Measurements from ENCODE around the gene PTPRCAP. TPM values are rescaled to one million over a fixed set of nuclear protein-coding genes. Genes with fewer than 3 reads are reported as not detected.
"Not testable (repeated sequence)": the region's sequence is repeated elsewhere in the genome, so short reads cannot be mapped to it uniquely, and the experiment has no call there.

PTPRCAP gene
- total RNA-seq, 1 experiment from 2014 or later: 1.3 TPM

DNA sequence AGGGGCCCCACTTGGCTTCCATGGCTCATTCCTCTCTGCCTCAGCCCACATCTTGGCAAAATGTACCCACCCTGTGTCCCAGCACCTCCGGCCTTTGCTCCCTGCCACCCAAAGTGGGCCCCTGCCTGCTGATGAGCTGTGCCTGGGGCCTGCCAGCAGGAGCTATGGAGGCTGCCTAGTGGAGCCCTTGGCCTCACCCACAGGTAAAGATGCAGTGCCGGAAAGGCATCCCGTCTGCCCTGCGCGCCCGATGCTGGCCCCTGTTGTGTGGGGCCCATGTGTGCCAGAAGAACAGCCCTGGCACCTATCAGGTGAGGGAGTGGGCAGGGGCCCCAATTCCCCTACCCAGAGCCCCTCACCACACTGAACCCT, 32.3 kb downstream of the PTPRCAP start:
- no peaks in the 10 kb centered on the region for H3K4me1 Mint-ChIP-seq (ENCODE audit: low read depth, unreplicated experiment)
- peaks cover under 1% of the 10 kb centered on the region for H3K27me3 Mint-ChIP-seq (ENCODE audit: unreplicated experiment)
- no TSS peak for BruUV-seq (replicated peaks)
- H3K36me3 Mint-ChIP-seq (ENCODE audit: insufficient read depth, unreplicated experiment): peaks cover 19% of the 10 kb centered on the region
- CTCF ChIA-PET: no interaction called here
- H3K27ac Mint-ChIP-seq (ENCODE audit: unreplicated experiment): no peak overlapping the region
- no peaks in the 10 kb centered on the region for H3K9me3 Mint-ChIP-seq (ENCODE audit: low read depth, unreplicated experiment)
- intact Hi-C loops (cut with micrococcal nuclease; ENCODE audit: unreplicated experiment): no loop called here
- no peak for DNase-seq
- TF ChIP-seq, protein P1, sequence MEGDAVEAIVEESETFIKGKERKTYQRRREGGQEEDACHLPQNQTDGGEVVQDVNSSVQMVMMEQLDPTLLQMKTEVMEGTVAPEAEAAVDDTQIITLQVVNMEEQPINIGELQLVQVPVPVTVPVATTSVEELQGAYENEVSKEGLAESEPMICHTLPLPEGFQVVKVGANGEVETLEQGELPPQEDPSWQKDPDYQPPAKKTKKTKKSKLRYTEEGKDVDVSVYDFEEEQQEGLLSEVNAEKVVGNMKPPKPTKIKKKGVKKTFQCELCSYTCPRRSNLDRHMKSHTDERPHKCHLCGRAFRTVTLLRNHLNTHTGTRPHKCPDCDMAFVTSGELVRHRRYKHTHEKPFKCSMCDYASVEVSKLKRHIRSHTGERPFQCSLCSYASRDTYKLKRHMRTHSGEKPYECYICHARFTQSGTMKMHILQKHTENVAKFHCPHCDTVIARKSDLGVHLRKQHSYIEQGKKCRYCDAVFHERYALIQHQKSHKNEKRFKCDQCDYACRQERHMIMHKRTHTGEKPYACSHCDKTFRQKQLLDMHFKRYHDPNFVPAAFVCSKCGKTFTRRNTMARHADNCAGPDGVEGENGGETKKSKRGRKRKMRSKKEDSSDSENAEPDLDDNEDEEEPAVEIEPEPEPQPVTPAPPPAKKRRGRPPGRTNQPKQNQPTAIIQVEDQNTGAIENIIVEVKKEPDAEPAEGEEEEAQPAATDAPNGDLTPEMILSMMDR (IDR thresholded peaks at IDR 0.05; ENCODE audit: unreplicated experiment): no peak
- H3K4me3 Mint-ChIP-seq (ENCODE audit: low read depth, unreplicated experiment): no peak overlapping the region

DNA sequence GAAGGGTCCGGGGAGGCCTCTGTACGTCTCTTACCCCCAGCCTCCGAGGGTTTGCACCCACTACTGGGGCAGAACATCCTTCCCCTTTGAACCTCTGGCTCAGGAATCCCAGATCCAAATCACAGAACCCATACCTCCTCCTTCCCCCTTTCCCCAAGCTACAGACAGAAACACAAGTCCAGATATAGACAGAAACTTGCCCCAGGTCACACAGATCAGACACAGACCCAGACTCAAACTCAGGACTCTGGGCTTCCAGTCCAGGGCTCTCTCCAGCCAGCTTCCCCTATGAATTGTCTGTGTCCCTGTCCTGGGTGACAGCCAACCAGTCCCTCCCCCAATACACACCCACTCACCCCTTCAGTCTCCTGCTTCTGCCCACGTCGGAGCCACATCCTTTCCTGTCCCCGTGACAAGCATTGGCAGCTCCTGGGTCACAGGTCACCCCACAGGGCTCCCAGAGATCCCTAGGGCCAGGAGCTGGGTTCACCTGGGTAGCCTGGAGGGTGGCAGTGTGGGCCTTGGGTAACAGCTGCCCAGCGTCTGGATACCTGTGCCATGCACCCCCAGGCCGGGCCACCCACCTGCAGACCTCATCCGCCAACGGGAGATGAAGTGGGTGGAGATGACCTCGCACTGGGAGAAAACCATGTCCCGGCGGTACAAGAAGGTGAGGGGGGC, 32.8 kb downstream of the PTPRCAP start:
- CTCF ChIA-PET: no interaction called here
- Mint-ChIP-seq H3K27me3 (ENCODE audit: unreplicated experiment) (no peaks in the 10 kb centered on the region), H3K36me3 (ENCODE audit: insufficient read depth, unreplicated experiment) (peaks cover 20% of the 10 kb centered on the region), H3K27ac (ENCODE audit: unreplicated experiment) (no peak overlapping the region), H3K9me3 (ENCODE audit: low read depth, unreplicated experiment) (no peaks in the 10 kb centered on the region), H3K4me1 (ENCODE audit: low read depth, unreplicated experiment) (no peaks in the 10 kb centered on the region), H3K4me3 (ENCODE audit: low read depth, unreplicated experiment) (no peak overlapping the region)
- intact Hi-C loops (cut with micrococcal nuclease; ENCODE audit: unreplicated experiment): no loop called here
- no peak for DNase-seq
- TF ChIP-seq, protein P1 (IDR thresholded peaks at IDR 0.05; ENCODE audit: unreplicated experiment): no peak
- BruUV-seq (replicated peaks): no TSS peak

DNA sequence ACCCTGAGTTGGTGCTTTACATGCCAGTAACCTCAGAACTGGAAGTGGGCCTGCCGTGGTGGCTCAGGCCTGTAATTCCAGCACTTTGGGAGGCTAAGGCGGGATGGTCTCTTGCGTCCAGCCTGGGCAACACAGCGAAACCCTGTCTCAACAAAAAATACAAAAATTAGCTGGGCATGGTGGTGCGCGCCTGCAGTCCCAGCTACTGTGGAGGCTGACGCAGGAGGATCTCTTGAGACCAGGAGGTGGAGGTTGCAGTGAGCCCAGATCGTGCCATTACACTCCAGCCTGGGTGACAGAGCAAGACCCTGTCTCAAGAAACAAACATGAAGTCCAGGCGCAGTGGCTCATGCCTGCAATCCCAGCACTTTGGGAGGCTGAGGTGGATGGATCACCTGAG, 34.4 kb downstream of the PTPRCAP start:
- H3K9me3 Mint-ChIP-seq (ENCODE audit: low read depth, unreplicated experiment); H3K4me1 Mint-ChIP-seq (ENCODE audit: low read depth, unreplicated experiment); DNase-seq; CTCF ChIA-PET; intact Hi-C loops (cut with micrococcal nuclease; ENCODE audit: unreplicated experiment); H3K27ac Mint-ChIP-seq (ENCODE audit: unreplicated experiment); BruUV-seq (replicated peaks); H3K4me3 Mint-ChIP-seq (ENCODE audit: low read depth, unreplicated experiment); H3K27me3 Mint-ChIP-seq (ENCODE audit: unreplicated experiment): not testable (repeated sequence)
- peaks cover 33% of the 10 kb centered on the region for H3K36me3 Mint-ChIP-seq (ENCODE audit: insufficient read depth, unreplicated experiment)

DNA sequence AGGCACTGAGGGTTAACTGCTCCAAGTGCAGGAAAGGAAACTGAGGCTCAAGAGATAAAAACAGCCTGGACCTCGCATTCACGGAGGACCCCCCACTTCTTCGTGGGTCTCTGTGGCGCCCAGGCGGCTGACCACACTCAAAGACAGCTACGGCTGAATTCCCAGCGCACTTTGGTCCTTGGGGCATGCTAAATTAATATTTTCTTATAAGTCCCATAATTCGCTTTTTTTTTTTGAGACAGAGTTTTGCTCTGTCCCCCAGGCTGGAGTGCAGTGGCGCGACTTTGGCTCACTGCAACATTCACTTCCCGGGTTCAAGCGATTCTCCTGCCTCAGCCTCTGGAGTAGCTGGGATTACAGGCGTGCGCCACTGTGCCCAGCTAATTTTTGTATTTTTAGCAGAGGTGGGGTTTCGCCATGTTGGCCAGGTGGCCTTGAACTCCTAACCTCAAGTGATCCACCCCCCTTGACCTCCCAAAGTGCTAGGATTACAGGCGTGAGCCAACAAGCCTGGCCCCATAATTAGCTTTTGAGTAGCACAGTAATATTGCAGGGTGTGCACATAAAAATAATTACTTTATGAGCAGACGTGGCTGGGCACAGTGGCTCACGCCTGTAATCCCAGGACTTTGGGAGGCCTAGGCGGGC, 35.2 kb downstream of the PTPRCAP start:
- BruUV-seq (replicated peaks); intact Hi-C loops (cut with micrococcal nuclease; ENCODE audit: unreplicated experiment); H3K4me3 Mint-ChIP-seq (ENCODE audit: low read depth, unreplicated experiment); DNase-seq; H3K27me3 Mint-ChIP-seq (ENCODE audit: unreplicated experiment); H3K27ac Mint-ChIP-seq (ENCODE audit: unreplicated experiment); H3K4me1 Mint-ChIP-seq (ENCODE audit: low read depth, unreplicated experiment); H3K9me3 Mint-ChIP-seq (ENCODE audit: low read depth, unreplicated experiment): not testable (repeated sequence)
- peaks cover 40% of the 10 kb centered on the region for H3K36me3 Mint-ChIP-seq (ENCODE audit: insufficient read depth, unreplicated experiment)
- CTCF ChIA-PET: interaction anchor here (1.0 to 2.1 kb wide), 12 partner anchors 13 to 227 kb away, joined by 3 to 12 read pairs (median 4); partner anchors contain the start of genes AIP, PITPNM1 and POLD4

DNA sequence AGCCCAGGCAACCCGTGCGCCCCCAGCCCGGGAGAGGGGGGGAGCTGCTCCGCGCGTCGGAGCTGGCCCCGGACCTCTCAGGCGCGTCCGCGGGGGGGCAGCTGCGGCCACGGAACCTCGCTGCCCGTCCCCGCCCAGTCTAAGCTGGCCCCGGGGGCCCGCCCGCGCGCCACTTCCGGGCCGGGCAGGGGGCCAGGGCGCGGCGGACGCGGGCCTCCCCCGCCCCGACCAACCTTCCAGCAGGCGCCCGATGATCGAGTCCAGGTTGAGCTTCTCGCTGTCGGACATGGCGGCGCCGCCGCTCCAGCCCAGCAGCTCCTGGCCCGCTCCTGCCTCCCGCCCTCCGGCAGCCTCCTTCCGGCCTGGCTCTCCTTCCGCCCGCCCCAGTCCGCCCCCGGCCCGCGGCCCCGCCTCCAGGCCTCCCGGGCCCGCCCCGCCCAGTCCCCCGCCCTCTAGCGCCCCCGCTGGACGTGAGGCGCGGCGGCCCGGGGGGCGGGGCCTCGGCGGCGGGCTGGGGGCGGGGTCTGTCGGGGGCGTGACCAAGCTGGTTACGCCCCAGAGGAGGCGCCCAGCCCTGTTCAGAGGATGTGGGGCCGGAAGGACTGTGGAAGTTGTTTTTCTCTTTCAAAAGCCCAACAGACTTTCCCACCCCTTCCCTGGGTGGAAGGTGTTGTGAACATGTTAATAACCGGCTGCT, 35.8 kb downstream of the PTPRCAP start, which contains the start of gene PPP1CA:
Gene PPP1CA, minus strand, starts transcription at position 364 of the 697 bp plus-strand sequence. Its CDS starts 76 bp downstream, at position 288.
- Mint-ChIP-seq H3K4me3 (ENCODE audit: low read depth, unreplicated experiment) (peak within 1 kb of the TSS; percentile 69), H3K36me3 (ENCODE audit: insufficient read depth, unreplicated experiment) (peaks cover 42% of the 10 kb centered on the region), H3K27ac (ENCODE audit: unreplicated experiment) (no peak within 1 kb of the TSS), H3K9me3 (ENCODE audit: low read depth, unreplicated experiment) (no peaks in the 10 kb centered on the region), H3K4me1 (ENCODE audit: low read depth, unreplicated experiment) (no peaks in the 10 kb centered on the region), H3K27me3 (ENCODE audit: unreplicated experiment) (no peaks in the 10 kb centered on the region)
- BruUV-seq (replicated peaks): no TSS peak
- CTCF ChIA-PET: interaction anchor here (0.6 to 2.1 kb wide), 16 partner anchors 10 to 227 kb away, joined by 3 to 12 read pairs (median 4); partner anchors contain the start of genes AIP, PITPNM1, POLD4 and RAD9A
- TF ChIP-seq, protein P1 (IDR thresholded peaks at IDR 0.05; ENCODE audit: unreplicated experiment): peak; percentile 53
- peak; percentile 93 for DNase-seq
- intact Hi-C loops (cut with micrococcal nuclease; ENCODE audit: unreplicated experiment): no loop called here

Data from Calu3 (cell line).